GM12874 (cell line): ENCODE data around the gene EIPR1.

Source experiments
- CTCF ChIP-seq: IDR thresholded peaks from 2 replicates; pipeline ENCODE4 v1.5.1; 2011; ENCODE audit warnings: low read depth, mild to moderate bottlenecking, control low read depth, low read length, moderate library complexity; ENCODE audit not compliant: insufficient read depth

Gene EIPR1

GRCh38 chr2:3299130-3299529 lies 78.5 kb downstream of the EIPR1 start:
- no peak for TF ChIP-seq CTCF

GRCh38 chr2:3298191-3298590 lies 79.4 kb downstream of the EIPR1 start:
- TF ChIP-seq CTCF = no peak

GRCh38 chr2:3297523-3297922 lies 80.1 kb downstream of the EIPR1 start:
- TF ChIP-seq CTCF = no peak

- TF ChIP-seq CTCF = no peak
Observed at GRCh38 chr2:3296182-3296972, 81.2 kb downstream of the EIPR1 start.

- TF ChIP-seq CTCF = no peak
Observed at GRCh38 chr2:3294493-3294892, 83.1 kb downstream of the EIPR1 start.

- no peak for TF ChIP-seq CTCF
Observed at GRCh38 chr2:3294069-3294468, 83.5 kb downstream of the EIPR1 start.

- TF ChIP-seq CTCF = no peak
Observed at GRCh38 chr2:3293221-3293620, 84.4 kb downstream of the EIPR1 start.
